BE2C (cell line): Measurements from ENCODE around the gene VAMP8.
"Not testable (repeated sequence)": the region's sequence is repeated elsewhere in the genome, so short reads cannot be mapped to it uniquely, and the experiment has no call there.

ENCODE experiments used
- DNase-seq: peaks from one replicate; pipeline ENCODE4 v3.0.0-alpha.2; 2020
- H3K27me3 ChIP-seq: fragments of 250-450 bp; sonication (Bioruptor Pico); 2 replicates; pipeline ENCODE4 v1.5.1; 2020; ENCODE audit warnings: mild to moderate bottlenecking
- H3K36me3 ChIP-seq: fragments of 250-450 bp; sonication (Bioruptor Pico); 2 replicates; pipeline ENCODE4 v1.5.1; 2020; ENCODE audit warnings: mild to moderate bottlenecking
- H3K4me1 ChIP-seq: fragments of 250-450 bp; sonication (Bioruptor Pico); 2 replicates; pipeline ENCODE4 v1.5.1; 2020
- H3K4me3 ChIP-seq: 2 replicates; pipeline ENCODE4 v1.5.1; 2011; ENCODE audit warnings: low read depth, low read length
- H3K9me3 ChIP-seq: fragments of 250-450 bp; sonication (Bioruptor Pico); 2 replicates; pipeline ENCODE4 v1.5.1; 2020
- CTCF ChIP-seq: IDR thresholded peaks from 2 replicates; pipeline ENCODE4 v1.5.1; 2012; ENCODE audit warnings: mild to moderate bottlenecking, low read depth, low read length

Gene VAMP8

GRCh38 chr2:85551698-85552678 lies 25.4 kb upstream of the VAMP8 start:
- no peaks in the 10 kb centered on the region for H3K27me3 ChIP-seq
- no peaks in the 10 kb centered on the region for H3K4me1 ChIP-seq
- peak; percentile 73 for TF ChIP-seq CTCF
- H3K36me3 ChIP-seq = no peaks in the 10 kb centered on the region; the same call in 1 of the 2 replicates
- H3K9me3 ChIP-seq = no peaks in the 10 kb centered on the region
- peak; percentile 68 for DNase-seq
- no peak overlapping the region for H3K4me3 ChIP-seq

GRCh38 chr2:85553184-85553583 lies 24.2 kb upstream of the VAMP8 start:
- no peak overlapping the region for H3K4me3 ChIP-seq
- no peaks in the 10 kb centered on the region for H3K27me3 ChIP-seq
- no peaks in the 10 kb centered on the region for H3K9me3 ChIP-seq
- H3K4me1 ChIP-seq = no peaks in the 10 kb centered on the region
- DNase-seq = no peak
- no peak for TF ChIP-seq CTCF
- no peaks in the 10 kb centered on the region; the same call in 1 of the 2 replicates for H3K36me3 ChIP-seq

GRCh38 chr2:85554980-85555612 lies 22.3 kb upstream of the VAMP8 start:
- Histone ChIP-seq H3K4me3 (no peak overlapping the region), H3K9me3 (no peaks in the 10 kb centered on the region), H3K4me1 (no peaks in the 10 kb centered on the region), H3K36me3 (no peaks in the 10 kb centered on the region; the same call in 1 of the 2 replicates), H3K27me3 (no peaks in the 10 kb centered on the region)
- TF ChIP-seq CTCF = no peak
- no peak for DNase-seq

GRCh38 chr2:85557130-85557529 lies 20.3 kb upstream of the VAMP8 start:
- DNase-seq = no peak
- no peaks in the 10 kb centered on the region for H3K9me3 ChIP-seq
- no peak overlapping the region for H3K4me3 ChIP-seq
- H3K4me1 ChIP-seq = no peaks in the 10 kb centered on the region
- no peak for TF ChIP-seq CTCF
- H3K36me3 ChIP-seq = no peaks in the 10 kb centered on the region; the same call in 1 of the 2 replicates
- H3K27me3 ChIP-seq = no peaks in the 10 kb centered on the region

GRCh38 chr2:85558160-85558559 lies 19.2 kb upstream of the VAMP8 start:
- no peak for TF ChIP-seq CTCF
- no peaks in the 10 kb centered on the region for H3K27me3 ChIP-seq

GRCh38 chr2:85560403-85560726 lies 17.0 kb upstream of the VAMP8 start:
- not testable (repeated sequence) for H3K36me3 ChIP-seq, H3K4me1 ChIP-seq
- peak overlapping the region; percentile 75 for H3K4me3 ChIP-seq

More at GRCh38 chr2:85558160-85558559, 19.2 kb upstream of the VAMP8 start:
- H3K36me3 ChIP-seq = no peaks in the 10 kb centered on the region; the same call in 1 of the 2 replicates
- no peaks in the 10 kb centered on the region for H3K4me1 ChIP-seq
- no peak overlapping the region for H3K4me3 ChIP-seq
- DNase-seq = no peak
- H3K9me3 ChIP-seq = no peaks in the 10 kb centered on the region

More at GRCh38 chr2:85560403-85560726, 17.0 kb upstream of the VAMP8 start:
- H3K27me3 ChIP-seq, H3K9me3 ChIP-seq, DNase-seq: not testable (repeated sequence)
